Vagina (tissue), 2 donors: ENCODE results near the gene EIF3C. TPM values are rescaled to one million over a fixed set of nuclear protein-coding genes. Genes with fewer than 3 reads are reported as not detected.

Experiments used
- microRNA-seq: library from miRNA; unstranded; fragments of <30 nt; microRNA quantifications from one replicate; pipeline ENCODE4, GENCODE V29; 2017; ENCODE audit warnings: borderline number of aligned reads, borderline replicate concordance
- small RNA-seq: library from RNA; depleted of rRNA; stranded (forward); fragments of <200 nt; gene quantifications from one replicate; pipeline ENCODE3, GENCODE V24; 2016
- total RNA-seq: library from RNA; depleted of rRNA; stranded (reverse); fragments of >200 nt; gene quantifications from one replicate; pipeline ENCODE4 v1.2.3, GENCODE V29; 2016

The EIF3C gene
- total RNA-seq, 1 donor from 2014 or later = 347 TPM

Small RNAs within 50 kb of the gene (microRNA-seq; reads per million reads assigned to microRNA genes)
- gene MIR6862-2 = not detected

Small RNAs within 50 kb of the gene (small RNA-seq; reads per million reads assigned to genes)
- gene MIR6862-2 = not detected

Other genes starting within 250 kb of the EIF3C start
- gene NPIPB7, start 239.1 kb upstream of the EIF3C start, total RNA-seq = not detected
- 22.8 TPM for gene CLN3, start 219.4 kb upstream of the EIF3C start, total RNA-seq
- gene APOBR, start 216.8 kb upstream of the EIF3C start, total RNA-seq = 2.5 TPM
- gene IL27, start 204.6 kb upstream of the EIF3C start, total RNA-seq = not detected
- gene NUPR1, start 172.5 kb upstream of the EIF3C start, total RNA-seq = 62.1 TPM
- 16.5 TPM for gene SGF29, start 157.5 kb upstream of the EIF3C start, total RNA-seq
- not detected for gene SULT1A2, start 114.4 kb upstream of the EIF3C start, total RNA-seq
- 11.5 TPM for gene SULT1A1, start 101.4 kb upstream of the EIF3C start, total RNA-seq
- gene NPIPB8, start 73.4 kb upstream of the EIF3C start, total RNA-seq = not detected
- not detected for gene NPIPB9, start 40.3 kb downstream of the EIF3C start, total RNA-seq
- gene ATXN2L, start 111.5 kb downstream of the EIF3C start, total RNA-seq = 76.4 TPM
- gene TUFM, start 134.9 kb downstream of the EIF3C start, total RNA-seq = 91.6 TPM
- gene SH2B1, start 152.4 kb downstream of the EIF3C start, total RNA-seq = 28.7 TPM
- not detected for gene ATP2A1, start 167.0 kb downstream of the EIF3C start, total RNA-seq
- gene RABEP2, start 213.8 kb downstream of the EIF3C start, total RNA-seq = 44.7 TPM
- not detected for gene CD19, start 220.5 kb downstream of the EIF3C start, total RNA-seq
- 26.0 TPM for gene NFATC2IP, start 239.5 kb downstream of the EIF3C start, total RNA-seq